ENCODE measurements around the gene ARIH1. TPM values are rescaled to one million over a fixed set of nuclear protein-coding genes. Genes with fewer than 3 reads are reported as not detected.

ARIH1 gene
- total and polyA plus RNA-seq, 2 of the 8 experiments (the other 6 are each of a cell fraction or from before 2014, with no cell fraction given) = 32.7 to 179 TPM

GRCh38 chr15:72456684-72457083, 17.4 kb upstream of the ARIH1 start:
- DNase-seq (ENCODE audit: low read depth in 1 of 2, low spot score in 2 of 2) (no peak), FAIRE-seq (no peak)
- Histone ChIP-seq H3K56ac (replicated peaks; ENCODE audit: insufficient read length, low read depth, low read length) (no peak overlapping the region), H3K4me3 (ENCODE audit: extremely low read depth in 1 of 4, insufficient read depth in 2 of 4, low read depth in 3 of 4, low read length in 4 of 4) (no peak overlapping the region), H4K91ac (replicated peaks; ENCODE audit: insufficient read length, low read length) (no peak overlapping the region), H2BK15ac (ENCODE audit: low read length) (no peak overlapping the region), H3K18ac (ENCODE audit: extremely low read depth, low read length) (no peak overlapping the region), H3K4me2 (ENCODE audit: insufficient read depth in 1 of 2, low read depth in 2 of 2, low read length in 2 of 2) (no peak overlapping the region), H2BK12ac (ENCODE audit: low read depth, low read length) (no peak overlapping the region), H3K14ac (ENCODE audit: insufficient read length) (no peak overlapping the region), H3K9ac (replicated peaks in 1 of 4; ENCODE audit: extremely low read depth in 1 of 4, low read depth in 3 of 4, low read length in 3 of 4) (no peak overlapping the region), H3K79me1 (ENCODE audit: low read depth, low read length) (no peaks in the 10 kb centered on the region), H2AK5ac (ENCODE audit: low read depth, low read length) (no peak overlapping the region), H2BK20ac (ENCODE audit: low read length) (no peak overlapping the region), H3K4me1 (replicated peaks in 1 of 4; ENCODE audit: control insufficient read depth in 3 of 4, insufficient read depth in 4 of 4, low read length in 3 of 4) (no peaks in the 10 kb centered on the region), H3K27ac (ENCODE audit: low read depth, low read length) (no peak overlapping the region), H3K23ac (ENCODE audit: insufficient read length) (no peak overlapping the region), H3K23me2 (ENCODE audit: low read depth, low read length) (no peaks in the 10 kb centered on the region), H4K8ac (ENCODE audit: extremely low read depth, insufficient read depth, low read length) (no peak overlapping the region), H3K4ac (replicated peaks; ENCODE audit: insufficient read length, low read depth, low read length) (no peak overlapping the region), H4K20me1 (replicated peaks in 1 of 2; ENCODE audit: control insufficient read depth in 1 of 2, insufficient read depth in 2 of 2, low read length in 2 of 2) (no peaks in the 10 kb centered on the region), H3K36me3 (ENCODE audit: control insufficient read depth in 2 of 4, insufficient read depth in 4 of 4, low read length in 3 of 4) (no peaks in the 10 kb centered on the region), H2BK120ac (replicated peaks; ENCODE audit: low read depth, low read length) (no peak overlapping the region), H2AFZ (ENCODE audit: low read length) (no peak overlapping the region), H2BK5ac (ENCODE audit: low read depth, low read length) (no peak overlapping the region), H4K5ac (ENCODE audit: insufficient read length, low read depth, low read length) (no peak overlapping the region), H3K27me3 (replicated peaks in 1 of 4; ENCODE audit: control insufficient read depth in 3 of 4, extremely low read depth in 1 of 4, insufficient read depth in 3 of 4, low read length in 3 of 4) (no peaks in the 10 kb centered on the region), H3K79me2 (ENCODE audit: control insufficient read depth in 1 of 2, insufficient read depth in 2 of 2, low read length in 2 of 2) (no peaks in the 10 kb centered on the region), H3K9me3 (ENCODE audit: insufficient read depth in 2 of 2, low read depth in 1 of 2, low read length in 1 of 2) (no peaks in the 10 kb centered on the region)
- TF ChIP-seq JUN (IDR thresholded peaks at IDR 0.05; ENCODE audit: low read depth, low read length) (no peak), RNF2 (IDR thresholded peaks at IDR 0.05; ENCODE audit: borderline replicate concordance, low read depth, low read length, missing control alignments, poor library complexity, severe bottlenecking) (no peak)
- WGBS, 2 experiments (ENCODE audit: extremely low coverage in 1 of 2, insufficient coverage in 1 of 2, insufficient read length in 1 of 2, insufficient replicate concordance in 2 of 2, low coverage in 1 of 2, low lambda C conversion rate in 2 of 2, missing lambda C conversion rate in 1 of 2) = 81% methylated on average over 5 of the region's 7 CpGs; no CpG with 5 or more reads in 1 of the 2 experiments
- ChIA-PET CTCF (ENCODE audit: partially characterized antibody) (no interaction called here), POLR2A (ENCODE audit: partially characterized antibody) (no interaction called here)
